SK-N-SH (cell line): ENCODE results near the gene MARCHF11.

ENCODE experiments used
- CTCF ChIP-seq: fragments of 200-600 bp; sonication (generic); IDR thresholded peaks from 2 replicates; pipeline ENCODE4 v1.6.1; 2017; ENCODE audit warnings: antibody characterized with exemption, mild to moderate bottlenecking, moderate library complexity
- POLR2AphosphoS5 ChIP-seq: IDR thresholded peaks from 2 replicates; pipeline ENCODE4 v1.6.1; 2012; ENCODE audit warnings: low read depth, low read length
- RFX5 ChIP-seq: IDR thresholded peaks from 2 replicates; pipeline ENCODE4 v1.6.1; 2012; ENCODE audit warnings: mild to moderate bottlenecking, improper control_type of control experiment, low read length
- SIN3A ChIP-seq: IDR thresholded peaks from 2 replicates; pipeline ENCODE4 v1.6.1; 2012; ENCODE audit warnings: low read depth, mild to moderate bottlenecking, low read length, moderate library complexity, borderline replicate concordance
- TCF12 ChIP-seq: IDR thresholded peaks from 2 replicates; pipeline ENCODE4 v1.4.0; 2012
- TF ChIP-seq, protein P1 (sequence below): IDR thresholded peaks from 2 replicates; pipeline ENCODE4 v1.4.0; 2012; ENCODE audit warnings: low read depth, borderline replicate concordance

DNA sequence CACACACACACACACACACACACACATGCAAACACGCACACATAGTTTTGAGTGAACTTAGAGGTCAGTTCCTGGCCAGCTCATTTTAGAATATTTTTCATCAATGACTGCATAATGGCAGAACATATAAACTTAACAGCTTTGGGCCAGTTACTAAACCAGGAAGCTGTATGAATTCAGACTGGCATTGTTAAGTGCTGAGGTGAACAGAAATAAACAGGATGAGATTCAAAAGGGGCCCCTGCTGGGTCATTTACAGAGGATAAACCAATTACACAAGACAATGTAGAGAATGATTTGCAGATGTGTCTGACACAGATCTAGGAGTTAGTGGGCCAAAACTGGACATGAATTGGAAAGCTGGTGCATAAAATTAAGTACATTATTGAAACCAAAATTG lies 44.6 kb downstream of the MARCHF11 start:
- 0 out of 2 replicates have a peak, but pooled peaks have one; percentile 13 for TF ChIP-seq TCF12
- no peak for TF ChIP-seq RFX5
- no peak for TF ChIP-seq CTCF
- TF ChIP-seq, protein P1, sequence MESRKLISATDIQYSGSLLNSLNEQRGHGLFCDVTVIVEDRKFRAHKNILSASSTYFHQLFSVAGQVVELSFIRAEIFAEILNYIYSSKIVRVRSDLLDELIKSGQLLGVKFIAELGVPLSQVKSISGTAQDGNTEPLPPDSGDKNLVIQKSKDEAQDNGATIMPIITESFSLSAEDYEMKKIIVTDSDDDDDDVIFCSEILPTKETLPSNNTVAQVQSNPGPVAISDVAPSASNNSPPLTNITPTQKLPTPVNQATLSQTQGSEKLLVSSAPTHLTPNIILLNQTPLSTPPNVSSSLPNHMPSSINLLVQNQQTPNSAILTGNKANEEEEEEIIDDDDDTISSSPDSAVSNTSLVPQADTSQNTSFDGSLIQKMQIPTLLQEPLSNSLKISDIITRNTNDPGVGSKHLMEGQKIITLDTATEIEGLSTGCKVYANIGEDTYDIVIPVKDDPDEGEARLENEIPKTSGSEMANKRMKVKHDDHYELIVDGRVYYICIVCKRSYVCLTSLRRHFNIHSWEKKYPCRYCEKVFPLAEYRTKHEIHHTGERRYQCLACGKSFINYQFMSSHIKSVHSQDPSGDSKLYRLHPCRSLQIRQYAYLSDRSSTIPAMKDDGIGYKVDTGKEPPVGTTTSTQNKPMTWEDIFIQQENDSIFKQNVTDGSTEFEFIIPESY, result no peak
- no peak for TF ChIP-seq SIN3A
- no peak for TF ChIP-seq POLR2AphosphoS5
